Measurements from ENCODE around the gene SLC6A3.

- peak; percentile 44 for TF ChIP-seq MYC (IDR thresholded peaks at IDR 0.05; ENCODE audit: low read depth, low read length)
- TF ChIP-seq CTCF (IDR thresholded peaks at IDR 0.05; ENCODE audit: low read depth, low read length), result no peak
- TF ChIP-seq MAX (IDR thresholded peaks at IDR 0.05; ENCODE audit: low read depth, low read length), result peak; percentile 57
- TF ChIP-seq POLR2A (IDR thresholded peaks at IDR 0.05; ENCODE audit: extremely low read depth, insufficient read length), result peak; percentile 14
Measured at GRCh38 chr5:1490376-1490775, 45.1 kb upstream of the SLC6A3 start.
